HG03565 (cell line): ENCODE data around the gene CHKA.

Experiments
- ATAC-seq: cut with Tn5 transposase; IDR thresholded peaks from one replicate; pipeline ENCODE4 v1.9.1; 2021; ENCODE audit warnings: mild to moderate bottlenecking, moderate library complexity; ENCODE audit not compliant: unreplicated experiment

CHKA gene

GRCh38 chr11:68048681-68049508 lies 72.3 kb downstream of the CHKA start:
- ATAC-seq, result no peak

GRCh38 chr11:68047437-68048290 lies 73.5 kb downstream of the CHKA start:
- no peak for ATAC-seq

GRCh38 chr11:68044898-68045351 lies 76.3 kb downstream of the CHKA start:
- no peak for ATAC-seq

GRCh38 chr11:68044145-68044813 lies 76.9 kb downstream of the CHKA start:
- no peak for ATAC-seq

- no peak for ATAC-seq
Observed at GRCh38 chr11:68043349-68044144, 77.6 kb downstream of the CHKA start.

- no peak for ATAC-seq
Observed at GRCh38 chr11:68043029-68043348, 78.2 kb downstream of the CHKA start.

- ATAC-seq, result no peak
Observed at GRCh38 chr11:68042219-68043028, 78.8 kb downstream of the CHKA start.

- no peak for ATAC-seq
Observed at GRCh38 chr11:68041617-68042218, 79.5 kb downstream of the CHKA start.

- no peak for ATAC-seq
Observed at GRCh38 chr11:68040957-68041591, 80.1 kb downstream of the CHKA start.

- ATAC-seq, result no peak
Observed at GRCh38 chr11:68040101-68040956, 80.9 kb downstream of the CHKA start.

- no peak for ATAC-seq
Observed at GRCh38 chr11:68039526-68040086, 81.6 kb downstream of the CHKA start.

- no peak for ATAC-seq
Observed at GRCh38 chr11:68038718-68039525, 82.3 kb downstream of the CHKA start, which contains the start of gene TCIRG1. TSS of gene TCIRG1 (plus strand) at chr11:68039025. CDS start at chr11:68041272, 2,247 bp downstream.

- no peak for ATAC-seq
Observed at GRCh38 chr11:68038226-68038717, 82.9 kb downstream of the CHKA start.

- no peak for ATAC-seq
Observed at GRCh38 chr11:68037411-68038225, 83.6 kb downstream of the CHKA start.

- ATAC-seq, result no peak
Observed at GRCh38 chr11:68036717-68037239, 84.4 kb downstream of the CHKA start.
